GM21447 (cell line): ENCODE data around the gene ZNF804B.
A peak's percentile ranks its signal among the peaks of the same experiment; 100 is the strongest.

ENCODE experiments used
- ATAC-seq: cut with Tn5 transposase; IDR thresholded peaks from one replicate; pipeline ENCODE4 v1.9.1; 2021; ENCODE audit not compliant: unreplicated experiment

The ZNF804B gene

DNA sequence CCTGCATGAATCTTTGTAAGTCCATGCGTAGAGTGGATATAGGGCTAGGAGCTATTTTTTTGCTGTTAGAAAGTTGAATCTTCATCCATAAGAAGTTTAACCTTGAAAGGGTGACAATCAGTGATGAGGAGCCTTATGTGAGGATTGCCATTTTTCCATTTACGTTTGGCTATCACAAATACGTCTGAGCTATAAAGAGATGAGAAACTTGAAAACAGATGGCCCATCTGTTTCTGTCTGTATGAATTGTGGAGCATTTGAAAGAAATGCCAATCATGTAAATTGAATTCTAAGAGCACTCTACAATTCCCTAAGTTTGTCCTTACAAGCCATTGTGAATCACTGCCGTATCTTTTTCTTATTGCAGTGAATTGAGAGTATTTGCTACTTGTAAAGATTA is 205.9 kb downstream of the ZNF804B start:
- no peak for ATAC-seq

DNA sequence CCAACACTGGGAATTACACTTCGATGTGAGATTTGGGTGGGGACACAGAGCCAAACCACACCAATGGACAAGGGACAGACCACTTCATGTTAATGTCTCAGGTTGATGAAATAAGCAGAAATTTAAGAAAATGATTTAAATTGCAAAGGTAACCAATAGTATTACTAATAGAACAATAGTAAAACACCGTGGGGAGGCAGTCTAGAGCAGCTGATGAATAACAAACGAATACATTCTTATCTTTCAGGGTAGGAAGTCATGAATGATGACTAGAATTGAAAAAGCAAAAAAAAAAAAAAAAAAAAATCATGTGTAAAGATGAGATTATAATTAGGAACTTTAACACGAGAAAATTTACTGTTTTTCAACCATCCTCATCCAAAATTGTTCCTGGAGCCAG is 207.9 kb downstream of the ZNF804B start:
- no peak for ATAC-seq

DNA sequence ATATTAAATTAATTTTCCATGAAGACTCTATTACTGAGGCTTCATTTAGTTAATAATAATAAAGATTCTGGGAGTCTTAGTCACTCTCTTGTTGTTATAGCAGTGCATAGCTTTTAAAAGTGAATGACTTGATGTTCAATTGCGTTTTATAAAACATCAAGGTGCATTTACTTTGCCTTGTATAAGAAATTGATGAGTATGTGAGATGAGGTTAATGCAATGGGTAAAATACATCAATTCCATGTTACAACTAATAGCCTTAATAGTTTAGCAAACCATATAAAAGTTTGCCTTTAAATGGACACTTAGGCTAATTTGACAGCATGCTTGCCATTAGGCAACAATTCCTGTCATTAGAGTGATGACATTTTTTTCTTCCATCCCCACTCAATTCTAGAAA is 209.7 kb downstream of the ZNF804B start:
- ATAC-seq: no peak

DNA sequence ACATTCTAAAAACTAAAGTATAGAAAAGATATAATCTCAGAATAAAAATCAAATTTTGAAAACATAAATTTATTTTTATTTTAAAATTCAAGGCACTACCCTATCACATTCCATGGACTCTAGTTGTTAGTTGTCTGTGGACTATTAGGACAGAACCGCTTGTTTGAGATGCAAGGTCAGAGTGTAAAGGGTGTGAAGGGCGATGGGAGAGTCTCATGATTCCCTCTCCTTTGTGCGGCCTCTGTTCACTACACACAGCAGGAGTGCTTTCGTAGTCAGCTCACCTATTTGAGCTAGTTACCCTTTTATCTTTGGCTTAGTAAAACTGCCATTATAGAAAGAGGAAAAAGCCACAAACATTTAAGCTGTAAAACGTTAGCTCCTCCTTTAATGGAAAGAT is 225.8 kb downstream of the ZNF804B start:
- ATAC-seq: no peak

DNA sequence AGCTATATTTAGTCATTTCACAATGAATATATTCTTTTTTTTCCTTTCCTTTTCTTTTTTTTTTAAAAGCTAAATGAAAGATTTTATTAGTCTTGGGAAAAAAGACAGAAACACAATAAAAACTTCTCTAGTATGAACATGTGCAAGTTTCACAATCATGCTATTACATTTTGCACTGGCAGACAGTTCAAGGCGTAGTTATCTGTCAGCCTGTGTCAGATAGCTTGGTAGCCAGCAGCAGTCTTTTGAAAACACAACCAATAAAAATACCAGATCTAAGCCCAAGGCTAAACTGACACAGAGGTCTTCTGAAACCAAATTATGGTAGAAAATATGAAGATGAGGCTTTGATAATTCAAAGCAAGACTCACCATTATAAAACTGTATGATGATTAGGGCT is 241.8 kb downstream of the ZNF804B start:
- ATAC-seq: no peak

DNA sequence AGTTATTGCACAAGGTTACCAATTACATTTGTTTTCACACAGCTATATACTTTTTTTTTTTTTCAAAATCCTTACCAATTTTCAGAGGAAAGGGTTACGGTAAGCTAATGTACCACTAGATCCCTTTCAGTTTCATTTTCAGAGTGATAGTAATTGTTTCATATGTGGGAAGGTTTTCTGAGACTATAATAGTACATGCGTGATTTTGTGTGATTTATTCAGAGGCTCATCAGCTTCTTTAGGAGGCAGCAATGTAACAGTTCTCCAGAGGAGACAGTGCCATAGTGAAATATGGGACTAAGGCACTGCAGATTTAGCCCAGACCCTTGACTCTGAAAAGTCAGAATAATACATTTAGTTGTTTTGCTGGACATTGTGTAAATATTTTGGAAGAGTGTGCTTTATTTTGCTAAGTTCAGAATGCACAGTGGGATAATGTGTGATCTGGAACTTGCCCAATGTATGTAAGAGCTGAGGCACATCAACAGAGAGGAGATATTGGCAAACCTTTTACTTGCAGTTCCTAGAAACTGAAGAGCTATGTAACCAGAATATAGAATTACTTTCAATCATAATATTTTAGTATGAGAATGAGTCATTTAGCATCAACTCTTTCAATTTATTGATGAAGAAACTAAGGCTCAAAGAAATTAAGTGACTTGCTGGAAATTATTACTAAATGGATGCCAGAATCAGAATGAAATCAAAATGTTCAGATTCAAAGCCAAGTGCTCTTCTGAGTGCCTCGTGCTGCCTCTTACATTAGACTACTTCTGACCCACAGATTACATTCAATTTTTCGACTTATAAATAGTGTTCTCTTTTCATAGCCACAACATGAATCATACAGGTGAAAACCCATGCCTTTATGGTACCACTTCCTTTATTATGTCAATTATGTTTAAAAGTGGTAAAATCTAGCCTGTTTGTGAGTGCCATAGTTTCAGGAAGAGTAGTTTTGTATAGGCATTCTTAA is 243.8 kb downstream of the ZNF804B start:
- ATAC-seq: peak; percentile 85

DNA sequence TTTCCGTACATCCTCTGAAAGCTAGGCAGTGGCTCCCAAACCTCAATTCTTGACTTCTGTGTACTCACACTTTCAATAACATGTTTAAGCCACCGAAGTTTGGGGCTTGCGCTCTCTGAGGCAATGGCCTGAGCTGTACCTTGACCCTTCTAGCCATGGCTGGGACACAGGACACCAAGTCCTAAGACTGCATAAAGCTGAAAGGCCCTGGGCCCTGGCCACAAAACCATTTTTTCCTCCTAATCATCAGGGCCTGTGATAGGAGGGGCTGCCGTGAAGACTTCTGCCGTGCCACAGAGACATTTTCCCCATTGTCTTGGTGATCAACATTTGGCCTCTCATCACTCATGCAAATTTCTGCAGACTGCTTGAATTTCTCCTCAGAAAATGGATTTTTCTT is 252.5 kb downstream of the ZNF804B start:
- ATAC-seq: no peak

DNA sequence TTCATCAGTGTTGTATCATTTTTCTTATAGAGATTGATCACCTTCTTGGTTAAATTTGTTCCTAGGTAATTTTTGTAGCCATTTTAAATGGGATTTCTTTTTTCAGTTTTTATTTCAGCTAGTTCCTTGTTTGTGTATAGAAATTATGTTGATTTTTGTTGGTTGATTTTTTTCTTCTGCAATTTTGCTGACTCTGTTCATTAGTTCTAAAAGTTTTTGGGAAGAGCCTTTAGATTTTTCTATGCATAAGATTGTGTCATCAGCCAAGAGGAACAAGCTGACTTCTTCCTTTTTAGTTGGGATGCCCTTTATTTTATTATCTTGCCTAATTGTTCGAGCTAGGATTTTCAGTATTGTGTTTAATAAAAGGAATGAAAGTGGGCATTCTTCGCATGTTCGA is 258.2 kb downstream of the ZNF804B start:
- no peak for ATAC-seq

DNA sequence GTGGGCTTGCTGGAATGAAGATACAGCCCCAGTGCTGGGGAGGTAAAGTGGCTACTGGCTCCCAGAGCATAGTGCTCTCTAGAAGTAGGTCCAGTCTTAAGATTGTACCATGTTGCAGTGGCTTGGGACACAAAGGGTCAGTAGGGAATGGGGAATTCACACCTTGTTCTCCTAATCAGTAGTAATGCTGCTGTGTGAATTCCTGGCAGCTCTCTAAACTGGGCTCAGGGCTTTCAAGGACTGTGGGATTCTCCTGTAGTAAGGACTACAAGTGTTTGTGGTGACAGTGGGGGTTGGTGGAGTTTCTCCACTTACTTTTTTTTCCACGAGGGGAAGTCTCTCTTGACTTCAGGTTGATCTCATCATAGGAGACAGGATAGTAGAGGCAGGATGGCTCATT is 262.2 kb downstream of the ZNF804B start:
- no peak for ATAC-seq

DNA sequence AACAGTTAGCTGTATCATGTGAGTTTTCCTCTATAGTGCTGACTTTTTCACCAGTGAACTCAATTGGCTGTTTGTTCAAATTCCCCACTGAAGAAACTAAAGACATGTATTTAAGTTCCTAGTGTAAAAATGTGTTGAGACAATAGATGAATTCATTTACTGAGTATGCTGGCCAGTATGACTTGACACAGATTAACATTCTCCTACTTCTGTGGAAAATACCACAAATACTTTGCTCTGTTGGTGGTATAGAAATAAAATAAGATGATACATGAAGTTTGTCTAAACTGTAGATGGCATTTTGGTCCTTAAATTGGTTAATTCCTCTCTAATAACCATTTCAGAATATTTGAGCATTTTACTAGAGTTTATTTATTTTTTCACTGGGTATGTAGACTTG is 263.7 kb downstream of the ZNF804B start:
- ATAC-seq: no peak

DNA sequence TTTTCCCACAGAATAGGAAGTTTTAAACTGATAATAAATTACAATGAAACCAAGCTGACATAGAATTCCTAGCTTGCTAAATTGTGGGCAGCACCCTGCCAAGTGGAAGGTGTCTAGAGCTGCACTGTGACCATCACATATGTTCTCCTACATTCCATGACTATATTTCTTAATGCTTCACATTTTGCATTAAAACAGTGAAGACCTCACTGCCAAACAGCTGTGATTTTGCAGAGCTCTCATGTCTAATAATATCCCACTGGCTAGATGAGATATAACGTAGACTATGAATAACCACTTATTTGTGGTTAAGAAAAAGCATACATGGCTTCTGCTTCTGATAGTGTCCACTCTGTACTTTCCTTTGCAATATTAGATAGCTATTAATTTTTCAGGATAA is 264.4 kb downstream of the ZNF804B start:
- ATAC-seq: no peak

DNA sequence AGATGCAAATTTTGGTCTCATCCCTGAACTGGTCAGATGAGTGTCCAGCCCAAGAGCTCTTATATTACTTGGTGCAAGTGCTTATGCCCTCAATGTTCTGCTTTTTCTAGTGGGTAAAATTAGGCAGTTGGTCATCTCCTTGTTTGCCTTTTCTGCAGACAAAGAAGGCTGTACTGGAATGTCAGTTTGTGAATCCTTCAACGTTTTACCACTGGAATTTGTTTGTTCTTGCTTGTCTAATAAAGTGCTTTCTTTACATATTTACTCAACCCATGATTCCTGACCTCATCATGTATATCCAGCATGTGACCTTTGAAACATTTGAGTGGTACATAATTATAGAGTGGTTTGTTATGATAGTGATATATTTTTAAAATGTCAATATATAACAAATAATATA is 268.3 kb downstream of the ZNF804B start:
- no peak for ATAC-seq

DNA sequence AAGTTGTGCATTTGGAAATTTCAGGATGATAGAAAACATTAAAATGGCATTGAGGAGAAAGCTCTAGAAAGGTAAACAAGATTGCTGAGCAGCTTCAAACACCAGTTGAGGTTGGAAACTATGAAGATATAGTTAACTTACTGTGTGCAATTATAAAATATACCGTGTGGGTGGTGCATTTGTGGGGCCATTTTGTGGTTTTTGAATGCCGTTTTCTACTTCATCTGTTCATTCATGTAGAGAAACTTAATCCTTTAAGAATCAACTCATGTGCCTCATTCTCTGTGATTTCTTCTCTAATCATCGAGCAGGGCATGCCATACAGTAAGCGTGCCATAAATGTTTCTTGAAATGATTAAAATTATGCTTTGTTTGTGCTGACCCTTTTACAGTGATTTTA is 268.8 kb downstream of the ZNF804B start:
- ATAC-seq: no peak

DNA sequence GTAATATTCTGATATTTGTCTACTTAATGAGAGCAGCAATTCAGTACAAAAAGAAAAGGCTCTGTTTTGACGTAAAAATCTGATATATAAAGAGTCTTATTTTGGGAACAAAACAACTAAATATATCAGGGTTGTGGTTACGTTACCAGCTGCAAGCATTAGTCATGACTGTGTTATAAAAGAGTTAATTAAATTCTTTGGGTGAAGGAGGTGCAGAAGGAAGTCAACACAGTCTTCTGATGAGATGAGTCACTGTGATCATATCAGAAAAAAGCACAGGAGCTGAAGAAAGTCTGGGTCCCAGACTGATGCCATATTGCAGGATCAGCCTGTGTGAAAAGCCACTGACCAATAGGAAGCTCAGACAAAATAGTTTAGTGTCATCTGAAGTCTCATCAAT is 270.4 kb downstream of the ZNF804B start:
- no peak for ATAC-seq

DNA sequence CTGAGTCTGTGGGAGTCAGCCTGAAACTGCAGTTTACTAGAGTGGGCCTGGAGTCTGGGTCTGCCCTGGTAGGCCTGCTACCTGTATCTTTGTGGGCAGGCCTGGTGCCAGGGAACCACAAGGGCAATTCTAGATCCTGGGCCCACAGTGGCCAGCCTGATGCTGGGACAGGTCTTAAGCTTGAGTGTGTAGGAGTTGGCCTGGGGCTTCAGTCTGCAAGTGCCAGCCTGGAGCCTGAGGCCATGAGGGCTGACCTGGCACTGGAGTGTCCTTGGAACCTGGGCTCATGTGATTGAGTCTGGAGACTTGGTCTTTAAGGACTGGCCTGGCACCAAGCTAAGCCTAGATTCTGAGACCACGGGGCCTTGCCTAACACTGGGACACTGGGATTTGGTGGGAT is 281.7 kb downstream of the ZNF804B start:
- ATAC-seq: no peak

DNA sequence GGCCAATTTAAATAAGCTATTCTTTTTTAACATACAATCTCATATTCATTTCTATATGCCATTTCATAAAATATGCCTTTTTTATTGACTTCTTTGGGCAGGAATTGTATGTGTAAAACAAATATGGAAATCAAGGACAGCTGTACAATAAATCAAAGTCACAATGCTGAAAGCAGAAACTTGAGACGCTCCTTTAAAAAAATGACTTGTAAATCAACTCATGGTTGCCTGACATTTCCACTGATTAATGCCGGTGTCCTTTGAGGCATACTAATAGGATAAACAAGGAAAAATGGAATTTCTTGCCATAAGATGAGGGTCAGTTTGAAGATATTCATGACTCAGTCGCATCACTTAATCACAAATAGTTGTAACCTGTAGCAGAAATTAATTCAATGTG is 283.4 kb downstream of the ZNF804B start:
- no peak for ATAC-seq

DNA sequence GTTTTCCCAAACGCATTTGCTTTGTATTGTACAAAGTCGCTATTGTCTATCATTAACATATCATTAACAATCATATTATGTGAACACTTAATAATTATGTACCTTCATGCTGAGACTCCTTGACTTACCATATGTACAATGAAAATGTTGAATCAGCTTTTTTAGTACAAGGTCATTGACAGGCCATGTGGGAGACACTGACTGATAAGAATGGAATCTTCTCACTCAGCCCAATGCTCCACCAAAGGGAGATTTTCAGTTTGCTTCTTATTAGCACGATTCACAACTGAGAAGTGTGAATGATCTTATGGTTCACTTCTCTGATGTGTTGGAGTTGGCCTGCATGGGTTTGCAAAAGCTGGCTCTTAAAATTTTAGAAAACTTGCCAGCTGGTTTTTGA is 289.5 kb downstream of the ZNF804B start:
- ATAC-seq: no peak

DNA sequence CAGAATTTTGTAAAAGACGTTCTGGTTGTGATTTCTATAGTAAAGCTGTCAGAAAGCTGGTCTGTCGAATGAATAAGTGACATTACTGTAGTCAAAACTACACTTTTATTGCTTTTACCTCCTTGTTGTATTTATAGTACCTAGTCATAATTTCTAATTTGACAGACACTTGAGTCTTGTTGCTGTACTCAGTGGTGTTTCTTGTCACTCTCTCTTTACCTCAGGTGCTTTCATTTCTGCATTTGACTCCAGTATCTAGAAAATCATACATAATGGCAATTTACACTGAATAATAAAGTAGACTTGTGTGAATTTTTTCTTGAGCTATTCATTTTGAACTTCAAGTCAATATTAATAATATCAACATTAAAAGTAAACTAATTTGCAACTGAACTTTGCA is 293.6 kb downstream of the ZNF804B start:
- no peak for ATAC-seq

DNA sequence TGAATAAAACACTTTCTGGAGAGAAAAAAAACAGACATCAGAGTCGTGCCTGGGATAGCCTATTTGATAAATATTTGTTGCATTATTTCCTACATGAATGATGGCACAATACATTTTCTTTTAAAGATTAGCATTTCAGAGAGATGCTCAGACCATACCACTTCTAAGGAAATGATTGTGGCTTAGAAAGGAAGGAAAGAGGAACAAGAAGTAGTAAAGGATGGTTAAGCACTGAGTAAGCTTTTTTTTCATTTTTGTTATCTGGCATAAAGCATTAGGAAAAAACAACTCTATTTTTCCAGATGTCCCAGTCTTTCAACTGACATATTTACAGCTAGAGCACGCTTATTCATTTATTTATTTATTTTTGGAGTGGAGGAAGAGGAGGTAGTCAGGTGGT is 294.9 kb downstream of the ZNF804B start:
- no peak for ATAC-seq

DNA sequence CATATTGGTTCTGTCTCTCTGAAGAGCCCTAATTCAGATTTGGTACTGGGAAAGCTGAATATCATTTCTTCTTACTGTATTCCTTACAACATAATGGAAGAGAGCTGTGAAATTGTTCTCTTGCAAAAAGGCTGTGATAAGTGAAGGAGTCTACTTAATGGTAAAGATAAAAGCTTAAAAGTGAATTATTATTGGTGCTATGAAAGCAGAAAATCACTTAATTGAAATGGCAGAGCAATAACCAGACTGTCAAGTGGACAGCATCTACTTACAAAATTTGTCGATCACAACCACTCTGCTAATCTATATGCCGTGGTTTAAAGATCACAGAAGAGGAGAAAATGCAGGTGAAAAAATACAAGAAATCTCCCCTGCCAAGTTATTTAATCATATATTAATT is 300.7 kb downstream of the ZNF804B start:
- no peak for ATAC-seq

DNA sequence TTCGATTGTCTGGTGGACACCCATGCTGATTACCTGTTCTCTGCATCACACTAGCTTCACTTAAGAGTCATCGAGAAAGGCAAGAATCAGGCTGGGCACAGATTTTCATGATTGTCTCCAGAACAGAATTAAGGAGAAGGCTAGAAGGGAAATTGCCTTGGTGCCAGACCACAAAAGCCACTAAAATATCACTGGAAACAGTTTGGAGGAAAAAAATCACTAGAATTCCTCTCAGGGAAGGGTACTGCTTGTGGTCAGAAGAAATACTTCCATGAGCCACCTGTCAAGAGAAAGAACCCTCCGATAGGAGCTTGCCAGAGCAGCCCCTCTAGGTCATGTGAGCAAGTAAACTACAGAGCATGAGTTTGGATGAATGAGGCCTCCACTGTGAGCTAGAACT is 305.3 kb downstream of the ZNF804B start:
- ATAC-seq: no peak

DNA sequence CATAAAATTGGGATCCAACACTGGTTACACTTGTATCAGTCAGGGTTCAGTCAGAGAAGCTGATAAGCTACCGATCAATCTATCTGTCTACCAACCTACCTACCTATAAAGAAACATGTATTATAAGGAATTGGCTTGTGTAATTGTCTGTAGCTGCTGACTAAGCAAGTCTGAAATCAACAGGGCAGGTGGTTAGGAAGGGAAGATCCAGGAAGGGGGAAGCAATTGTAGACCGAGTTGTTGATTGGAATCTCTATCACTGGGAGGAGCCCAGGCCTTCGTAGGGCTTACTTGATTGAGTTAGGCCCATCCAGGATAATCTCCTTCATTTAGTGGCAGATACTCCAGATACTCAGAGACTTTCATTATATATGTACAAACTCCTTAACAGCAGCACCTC is 307.5 kb downstream of the ZNF804B start:
- no peak for ATAC-seq

DNA sequence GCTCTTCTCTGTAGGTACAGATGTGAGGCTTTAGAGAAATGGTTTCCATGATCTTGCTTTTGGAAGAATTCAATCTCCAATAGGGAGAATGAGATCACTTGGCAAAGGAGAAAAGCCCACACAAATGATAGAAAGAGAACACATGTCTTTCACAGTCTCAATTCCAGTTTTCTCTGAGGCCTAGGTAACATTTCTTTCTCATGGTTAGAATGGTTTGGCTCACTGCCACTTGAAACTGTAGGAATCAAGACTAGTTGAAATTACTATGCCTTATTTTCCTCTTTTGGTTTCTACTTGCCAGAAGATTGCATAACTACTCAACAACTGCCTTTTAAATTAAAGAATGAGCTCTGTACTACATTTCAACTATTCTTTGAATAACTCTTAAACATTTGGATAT is 312.6 kb downstream of the ZNF804B start:
- ATAC-seq: no peak
